Tibial nerve (tissue), 4 donors: ENCODE measurements around the gene CSPG4. TPM values are rescaled to one million over a fixed set of nuclear protein-coding genes. Genes with fewer than 3 reads are reported as not detected.
A peak's percentile ranks its signal among the peaks of the same experiment; 100 is the strongest.
"Not testable (repeated sequence)": the region's sequence is repeated elsewhere in the genome, so short reads cannot be mapped to it uniquely, and the experiment has no call there.

ENCODE experiments used
- DNase-seq, 2 donors: peaks; one replicate each; pipeline ENCODE4 v3.0.0-alpha.2; 2019; ENCODE audit warnings: low spot score in 2 of 2
- H3K27ac ChIP-seq, 4 donors: fragments of 200-600 bp; sonication (generic) in 3 of 4; one replicate each; pipeline ENCODE4 v1.5.1; 2017 to 2019; ENCODE audit warnings: mild to moderate bottlenecking in 1 of 4
- H3K27me3 ChIP-seq, 2 donors: fragments of 200-600 bp; sonication (generic) in 1 of 2; one replicate each; pipeline versions ENCODE4 v1.5.1 to v1.6.0; 2017 to 2019
- H3K36me3 ChIP-seq, 3 donors: fragments of 200-600 bp; sonication (generic); one replicate each; pipeline ENCODE4 v1.5.1; 2018 to 2019
- H3K4me1 ChIP-seq, 4 donors: fragments of 200-600 bp; sonication (generic) in 3 of 4; one replicate each; pipeline ENCODE4 v1.5.1; 2017 to 2019
- H3K4me3 ChIP-seq, 4 donors: fragments of 200-600 bp; sonication (generic) in 3 of 4; one replicate each; pipeline ENCODE4 v1.5.1; 2017 to 2019; ENCODE audit warnings: mild to moderate bottlenecking in 1 of 4, moderate library complexity in 1 of 4
- H3K9me3 ChIP-seq, 4 donors: fragments of 200-600 bp; sonication (generic) in 3 of 4; one replicate each; pipeline ENCODE4 v1.5.1; 2017 to 2019
- CTCF ChIP-seq, 5 experiments: fragments of 200-600 bp in 3 of 5; fragments of 450-650 bp in 2 of 5; sonication (generic) in 3 of 5; IDR thresholded peaks; one replicate each; pipeline ENCODE4 v1.5.1; 2016 to 2019; ENCODE audit warnings: antibody characterized with exemption in 5 of 5, mild to moderate bottlenecking in 3 of 5, moderate library complexity in 2 of 5
- EP300 ChIP-seq, 2 donors: sonication (generic); formaldehyde crosslinking; IDR thresholded peaks; one replicate each; pipeline ENCODE4 v1.6.1; 2017; ENCODE audit warnings: antibody characterized with exemption in 2 of 2, mild to moderate bottlenecking in 1 of 2
- POLR2A ChIP-seq, 2 donors: fragments of 450-650 bp; IDR thresholded peaks; one replicate each; pipeline ENCODE4 v1.6.1; 2017; ENCODE audit warnings: antibody characterized with exemption in 2 of 2, mild to moderate bottlenecking in 2 of 2, moderate library complexity in 2 of 2
- WGBS, 2 donors: methylation state at CpG; one replicate each; pipeline ENCODE4 v1.1.5; 2018; 5-methylcytosine and 5-hydroxymethylcytosine counted together
- total RNA-seq, 4 donors: library from RNA; depleted of rRNA; stranded (reverse); fragments of >200 nt; gene quantifications; one replicate each; pipeline ENCODE4 v1.1.0, GENCODE V29; 2016

The CSPG4 gene
- total RNA-seq, 4 donors from 2014 or later, result 100 to 132 (median 115) TPM

- peak overlapping the region in 1 of 4 donors; percentile 72 for H3K27ac ChIP-seq
- peaks cover 0 to 77% (median 0%) of the 10 kb centered on the region in 3 donors for H3K36me3 ChIP-seq
- no peaks in the 10 kb centered on the region for H3K27me3 ChIP-seq
- no peaks in the 10 kb centered on the region for H3K9me3 ChIP-seq
- WGBS, 2 donors, result 79 to 83% methylated on average over 10 of the region's 10 CpGs
- peaks cover 0 to 38% (median 7%) of the 10 kb centered on the region in 4 donors for H3K4me1 ChIP-seq
- no peak overlapping the region for H3K4me3 ChIP-seq
- TF ChIP-seq CTCF (IDR thresholded peaks at IDR 0.05) (no peak), EP300 (IDR thresholded peaks at IDR 0.05) (no peak), POLR2A (IDR thresholded peaks at IDR 0.05) (no peak)
- no peak for DNase-seq
Measured at GRCh38 chr15:75684648-75685047, 28.0 kb downstream of the CSPG4 start.

DNA sequence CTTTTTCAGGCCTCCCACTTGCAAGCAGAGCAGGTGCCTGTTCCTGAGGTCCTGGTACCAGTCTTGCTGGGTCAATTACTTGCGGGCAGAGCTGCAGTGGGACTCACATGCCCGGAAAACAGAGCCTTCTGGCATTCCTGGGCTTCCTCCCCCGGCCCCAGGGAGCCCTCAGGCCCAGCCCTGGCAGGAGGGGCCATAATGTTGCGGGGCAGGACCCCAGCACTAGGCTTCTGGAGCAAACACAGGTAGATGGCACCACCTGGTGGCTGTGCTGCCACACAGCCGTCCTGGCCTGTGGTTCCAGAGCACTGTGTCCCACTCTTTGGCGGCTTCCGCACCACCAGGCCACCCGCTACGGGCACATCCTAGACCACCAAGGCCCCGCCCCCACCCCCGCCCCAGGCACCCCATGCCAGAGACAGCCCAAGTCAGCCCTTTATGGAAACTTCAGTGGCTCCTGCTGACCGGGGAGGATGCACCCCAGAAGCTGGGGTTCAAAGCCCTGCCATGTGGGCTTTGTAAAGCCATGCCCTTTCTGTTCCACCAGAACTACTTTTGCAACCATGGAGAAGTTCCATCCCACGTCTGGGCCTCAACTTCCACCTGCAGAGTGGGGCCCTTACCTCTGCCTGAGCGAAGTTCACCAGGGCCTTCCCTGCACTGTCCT is 28.9 kb downstream of the CSPG4 start:
- not testable (repeated sequence) for H3K27me3 ChIP-seq, H3K9me3 ChIP-seq, H3K4me3 ChIP-seq
- Histone ChIP-seq H3K27ac (peak overlapping the region in 3 of 4 donors; percentile 4 to 72 (median 23)), H3K4me1 (peaks cover 0 to 38% (median 7%) of the 10 kb centered on the region in 4 donors), H3K36me3 (peaks cover 0 to 74% (median 0%) of the 10 kb centered on the region in 3 donors)
- DNase-seq, result peak in 1 of 2 donors; percentile 70
- TF ChIP-seq CTCF (IDR thresholded peaks at IDR 0.05), result peak; percentile 69 to 88 (median 71)
- 20 to 39% methylated on average over 5 to 11 of the region's 14 CpGs for WGBS, 2 donors

DNA sequence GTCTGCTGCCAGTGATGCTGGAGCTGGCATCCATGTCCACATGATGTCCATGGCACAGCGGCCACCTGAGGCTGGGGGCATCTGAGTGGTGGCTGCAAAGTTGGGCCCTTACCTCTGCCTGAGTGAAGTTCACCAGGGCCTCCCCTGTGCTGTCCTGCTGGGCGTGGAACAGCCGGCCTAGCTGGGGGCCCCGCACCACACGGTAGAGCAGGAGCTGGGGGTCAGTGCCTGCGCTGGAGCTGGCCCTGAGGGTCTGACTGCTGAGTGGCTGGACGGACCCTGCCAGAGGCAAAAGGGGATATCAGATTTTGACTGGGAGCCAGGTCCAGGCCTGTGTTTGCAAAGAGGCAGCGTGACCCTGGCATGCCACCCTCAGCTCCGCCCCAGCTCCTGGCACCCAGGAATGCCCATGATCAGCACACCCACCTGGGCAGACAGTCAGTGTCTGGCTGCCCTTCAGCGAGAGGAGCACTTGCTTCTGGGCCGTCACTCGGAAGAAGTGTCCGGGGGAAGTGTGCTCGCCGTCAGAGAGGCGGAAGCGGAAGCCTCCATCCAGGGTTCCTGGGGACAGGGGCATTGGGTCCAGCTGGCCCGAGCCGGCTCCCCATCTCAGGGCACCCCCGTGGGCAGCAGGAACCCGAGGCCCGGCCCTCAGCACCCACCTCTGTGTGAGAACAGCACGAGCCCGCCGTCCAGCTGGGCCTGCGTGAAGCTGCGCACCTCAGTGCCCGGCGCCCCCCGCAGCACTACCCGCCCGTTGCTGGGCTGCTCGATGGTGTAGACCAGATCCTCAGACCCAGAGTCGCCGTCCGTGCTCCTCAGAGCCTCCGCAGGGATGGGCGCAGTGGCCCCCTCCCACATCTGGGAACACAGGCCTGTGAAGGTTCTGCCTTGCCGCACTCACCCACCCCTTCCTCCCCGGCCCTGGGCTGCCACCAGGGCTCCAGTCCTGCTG is 30.2 kb downstream of the CSPG4 start:
- Histone ChIP-seq H3K9me3 (no peaks in the 10 kb centered on the region), H3K4me1 (peaks cover 0 to 33% (median 7%) of the 10 kb centered on the region in 4 donors), H3K4me3 (no peak overlapping the region), H3K27ac (peak overlapping the region in 1 of 4 donors; percentile 16), H3K36me3 (peaks cover 0 to 74% (median 2%) of the 10 kb centered on the region in 3 donors), H3K27me3 (no peaks in the 10 kb centered on the region)
- no peak for DNase-seq
- WGBS, 2 donors, result 89 to 92% methylated on average over 16 to 39 of the region's 40 CpGs
- no peak for TF ChIP-seq POLR2A (IDR thresholded peaks at IDR 0.05)
- TF ChIP-seq CTCF (IDR thresholded peaks at IDR 0.05), result no peak
- no peak for TF ChIP-seq EP300 (IDR thresholded peaks at IDR 0.05)

- WGBS, 2 donors, result 61 to 64% methylated on average over 11 of the region's 11 CpGs
Measured at GRCh38 chr15:75680007-75680789, 32.5 kb downstream of the CSPG4 start.

GRCh38 chr15:75678324-75678690 is 34.3 kb downstream of the CSPG4 start:
- not testable (repeated sequence) for H3K4me3 ChIP-seq, H3K9me3 ChIP-seq, DNase-seq, H3K27ac ChIP-seq, H3K27me3 ChIP-seq
- Histone ChIP-seq H3K4me1 (peaks cover 0 to 39% (median 17%) of the 10 kb centered on the region in 4 donors), H3K36me3 (peaks cover 0 to 76% (median 2%) of the 10 kb centered on the region in 3 donors)
- WGBS, 2 donors, result 92 to 93% methylated on average over 6 of the region's 6 CpGs

More at GRCh38 chr15:75680007-75680789, 32.5 kb downstream of the CSPG4 start:
- peaks cover 0 to 84% (median 2%) of the 10 kb centered on the region in 3 donors for H3K36me3 ChIP-seq
- peak overlapping the region in 2 of 4 donors; percentile 57 to 59 for H3K27ac ChIP-seq
- peaks cover 0 to 34% (median 11%) of the 10 kb centered on the region in 4 donors for H3K4me1 ChIP-seq
- no peak for DNase-seq
- H3K9me3 ChIP-seq, result no peaks in the 10 kb centered on the region
- H3K4me3 ChIP-seq, result no peak overlapping the region
- TF ChIP-seq POLR2A (IDR thresholded peaks at IDR 0.05), result no peak
- no peak for TF ChIP-seq EP300 (IDR thresholded peaks at IDR 0.05)
- no peak for TF ChIP-seq CTCF (IDR thresholded peaks at IDR 0.05)
- no peaks in the 10 kb centered on the region for H3K27me3 ChIP-seq
